HG02759 (cell line): ENCODE results near the gene TXNDC2.
A peak's percentile ranks its signal among the peaks of the same experiment; 100 is the strongest.
"Not testable (repeated sequence)": the region's sequence is repeated elsewhere in the genome, so short reads cannot be mapped to it uniquely, and the experiment has no call there.

ENCODE experiments used
- ATAC-seq: cut with Tn5 transposase; IDR thresholded peaks from one replicate; pipeline ENCODE4 v1.9.1; 2021; ENCODE audit warnings: mild to moderate bottlenecking, moderate library complexity; ENCODE audit not compliant: unreplicated experiment

Gene TXNDC2

DNA sequence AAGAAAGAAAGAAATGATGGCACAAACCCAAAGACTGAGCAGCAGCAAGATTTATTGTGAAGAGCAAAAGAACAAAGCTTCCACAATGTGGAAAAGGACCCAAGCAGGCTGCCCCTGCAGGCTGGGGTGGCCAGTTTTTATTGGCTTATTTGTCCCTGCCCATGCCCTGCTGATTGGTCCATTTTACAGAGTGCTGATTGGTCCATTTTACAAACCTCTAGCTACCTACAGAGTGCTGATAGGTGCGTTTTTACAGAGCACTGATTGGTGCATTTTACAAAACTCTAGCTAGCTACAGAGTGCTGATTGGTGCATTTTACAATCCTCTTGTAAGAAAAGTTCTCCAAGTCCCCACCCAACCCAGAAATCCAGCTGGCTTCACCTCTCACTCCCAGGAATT lies 26.5 kb downstream of the TXNDC2 start:
- not testable (repeated sequence) for ATAC-seq

DNA sequence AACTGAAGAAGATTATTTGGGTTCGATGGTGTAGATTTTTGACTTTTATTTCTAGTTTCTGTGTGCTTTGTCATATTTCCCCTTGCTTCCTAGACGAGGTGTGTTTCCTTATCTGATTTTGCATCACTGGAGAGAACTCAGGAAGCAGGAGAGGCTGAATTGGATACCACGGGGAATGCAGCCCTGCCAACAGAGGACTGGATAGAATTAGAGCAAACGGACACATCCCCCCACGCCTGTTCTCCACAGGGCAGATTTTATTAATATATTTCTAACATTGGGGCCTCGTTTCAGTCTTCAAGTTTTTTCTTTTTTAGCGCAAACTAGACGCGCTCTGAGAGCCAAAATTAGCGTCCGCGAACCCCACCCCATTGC lies 27.4 kb downstream of the TXNDC2 start:
- ATAC-seq, result no peak

DNA sequence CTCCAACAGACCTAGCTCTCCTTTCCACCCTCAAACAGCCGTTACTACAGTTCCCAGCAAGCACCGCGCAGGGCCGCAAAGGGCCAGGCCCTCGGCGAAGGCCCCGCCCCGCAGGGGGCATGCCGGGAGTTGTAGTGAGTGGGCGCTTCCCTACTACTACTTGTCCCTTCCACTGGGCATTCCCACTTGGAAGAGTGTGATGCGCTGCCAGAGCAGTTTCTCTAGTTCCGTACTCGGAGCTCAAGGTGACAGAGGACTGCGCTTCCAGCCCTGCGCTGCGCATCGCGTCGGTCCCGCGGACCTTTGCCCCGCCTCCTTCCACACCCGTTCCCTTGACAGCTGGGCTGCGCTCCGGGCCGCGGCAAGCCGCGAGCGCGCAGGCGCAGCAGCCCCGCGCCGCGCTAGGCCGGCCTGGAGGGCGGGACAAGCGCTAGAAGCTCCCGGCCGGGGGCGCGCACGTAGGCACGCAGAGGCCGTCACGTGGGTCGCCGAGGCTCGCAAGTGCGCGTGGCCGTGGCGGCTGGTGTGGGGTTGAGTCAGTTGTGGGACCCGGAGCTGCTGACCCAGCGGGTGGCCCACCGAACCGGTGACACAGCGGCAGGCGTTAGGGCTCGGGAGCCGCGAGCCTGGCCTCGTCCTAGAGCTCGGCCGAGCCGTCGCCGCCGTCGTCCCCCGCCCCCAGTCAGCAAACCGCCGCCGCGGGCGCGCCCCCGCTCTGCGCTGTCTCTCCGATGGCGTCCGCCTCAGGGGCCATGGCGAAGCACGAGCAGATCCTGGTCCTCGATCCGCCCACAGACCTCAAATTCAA lies 28.0 kb downstream of the TXNDC2 start, which contains the start of gene VAPA:
VAPA (plus strand) TSS at position 491 of the 808 bp plus-strand sequence; CDS start at position 732, 241 bp downstream.
- ATAC-seq, result peak; percentile 85

DNA sequence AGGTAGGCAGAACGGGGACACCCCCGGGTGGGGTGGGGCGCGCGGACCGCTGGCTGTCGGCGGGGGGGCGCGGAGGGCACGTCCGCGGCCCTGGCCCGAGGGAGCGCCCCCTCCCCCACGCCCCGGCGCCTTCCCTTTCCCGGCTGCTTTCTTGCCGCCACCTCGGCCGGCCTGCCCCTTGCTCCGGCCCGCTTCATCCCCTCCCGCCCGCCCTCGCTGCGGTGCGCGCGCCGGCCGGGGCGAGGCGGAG lies 28.5 kb downstream of the TXNDC2 start:
- no peak for ATAC-seq

DNA sequence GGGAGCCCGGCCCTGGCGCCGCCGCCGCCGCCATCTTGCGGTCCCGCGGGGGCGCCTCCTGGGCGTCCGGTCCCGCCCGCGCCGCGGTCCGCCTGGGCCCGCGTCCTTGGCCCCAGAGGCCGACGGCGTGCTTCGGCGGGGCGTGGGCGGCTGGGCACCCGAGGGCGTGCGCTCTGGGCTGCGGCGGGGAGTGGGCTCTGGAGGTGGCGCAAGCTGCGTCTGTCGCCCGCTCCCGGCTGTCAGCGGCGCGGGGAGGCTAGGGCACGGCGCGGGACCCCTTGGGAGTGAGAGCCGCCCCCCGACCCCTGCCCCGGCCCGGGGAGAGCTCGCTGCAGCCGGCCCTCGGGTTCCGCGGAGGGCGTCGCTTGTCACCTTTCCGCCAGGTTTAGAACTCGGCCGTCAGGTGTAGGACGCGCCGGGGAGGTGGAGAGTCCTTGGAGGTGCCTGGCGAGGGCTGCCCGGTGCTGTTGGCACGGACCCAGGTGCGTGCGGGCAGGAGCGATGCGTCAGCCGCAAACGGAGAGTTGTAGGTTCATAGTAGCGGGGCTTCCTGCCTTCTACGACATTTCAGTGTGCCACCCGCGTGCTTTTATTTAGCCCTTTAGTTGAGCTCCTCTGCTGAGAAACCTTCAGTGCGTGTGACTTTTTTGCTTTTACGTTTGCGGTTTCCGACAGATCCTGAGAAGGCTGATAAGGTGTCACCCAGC lies 29.0 kb downstream of the TXNDC2 start:
- ATAC-seq, result peak; percentile 40

DNA sequence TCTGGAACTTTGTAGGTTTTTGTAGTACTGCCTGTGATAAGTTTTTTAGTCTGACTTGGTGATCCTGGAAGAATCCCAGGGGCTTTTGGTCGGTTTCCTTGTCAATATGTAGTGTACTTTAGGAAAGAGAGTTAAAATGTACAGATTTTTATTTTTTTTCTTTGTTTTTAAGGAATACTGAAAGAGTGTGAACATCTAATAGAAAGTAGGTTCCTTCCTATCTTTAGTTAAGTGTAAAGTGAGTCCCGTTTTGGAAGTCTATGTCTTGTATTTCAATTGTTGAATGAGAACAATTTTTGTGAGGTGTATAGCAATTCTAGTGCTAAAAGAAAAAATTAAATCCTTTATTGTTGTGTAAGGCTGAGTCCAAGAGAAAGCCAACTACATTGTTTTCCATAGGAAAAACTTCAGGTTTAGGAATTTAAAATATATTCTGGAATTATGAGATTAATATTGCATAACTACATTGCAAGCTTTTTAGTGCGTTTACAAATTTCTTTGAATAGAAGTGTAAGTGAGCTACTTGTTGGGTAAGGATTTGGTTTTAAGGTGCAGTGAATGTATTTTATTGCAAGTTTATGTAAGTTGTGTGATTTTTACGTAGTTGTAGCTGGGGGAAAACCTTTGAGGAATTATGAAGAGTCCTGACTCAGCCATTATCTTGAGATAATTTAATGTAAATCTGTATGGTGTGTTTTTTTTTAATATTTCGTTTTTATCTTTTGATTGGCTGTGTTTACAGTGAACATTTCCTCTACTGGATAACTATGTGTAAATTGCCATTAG lies 29.7 kb downstream of the TXNDC2 start:
- ATAC-seq, result no peak

DNA sequence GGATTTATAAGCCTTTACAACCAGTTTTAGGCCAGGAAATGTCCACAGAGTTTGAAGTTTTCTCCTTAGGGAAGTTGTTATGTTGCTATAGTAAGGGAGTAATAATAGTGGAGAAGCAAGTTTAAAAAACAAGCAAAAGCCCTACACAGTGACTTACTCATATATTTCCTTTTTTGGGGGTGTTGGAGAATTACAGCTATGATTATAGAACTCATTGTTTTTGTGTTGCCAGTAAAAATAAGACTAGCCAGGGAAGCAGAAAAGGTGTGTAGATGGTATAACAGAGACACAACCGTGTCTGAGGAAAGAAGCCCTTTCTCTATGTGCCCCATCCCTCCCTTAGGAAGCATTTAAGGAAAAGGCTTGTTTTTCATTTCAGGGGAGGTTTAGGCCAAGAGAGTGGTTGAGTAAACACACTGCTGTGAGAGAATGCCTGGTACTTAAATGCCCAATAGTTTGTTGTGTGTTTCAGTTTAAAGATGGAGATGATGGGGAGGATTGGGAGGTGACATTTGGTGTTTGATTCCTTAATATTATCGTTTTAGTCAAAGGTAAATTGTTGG lies 30.4 kb downstream of the TXNDC2 start:
- ATAC-seq, result no peak

DNA sequence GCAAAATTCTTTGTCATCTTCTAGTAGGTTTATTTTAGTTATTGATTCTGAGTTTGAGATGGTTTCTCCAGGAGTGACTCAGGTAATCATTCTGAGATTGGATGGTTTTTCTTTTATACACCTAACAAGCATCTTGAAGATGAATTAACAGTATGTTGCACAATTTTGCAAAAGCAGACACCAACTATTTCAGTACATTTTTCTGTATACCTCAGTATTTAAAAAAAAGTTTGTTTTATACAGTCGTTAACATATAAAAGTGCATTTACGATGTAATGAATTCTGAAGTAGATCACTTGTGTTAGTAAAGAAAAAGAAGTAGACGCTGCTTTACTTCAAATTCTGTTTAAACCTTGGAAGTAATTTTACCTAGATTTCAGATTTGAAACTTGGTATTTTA lies 31.0 kb downstream of the TXNDC2 start:
- ATAC-seq, result no peak

DNA sequence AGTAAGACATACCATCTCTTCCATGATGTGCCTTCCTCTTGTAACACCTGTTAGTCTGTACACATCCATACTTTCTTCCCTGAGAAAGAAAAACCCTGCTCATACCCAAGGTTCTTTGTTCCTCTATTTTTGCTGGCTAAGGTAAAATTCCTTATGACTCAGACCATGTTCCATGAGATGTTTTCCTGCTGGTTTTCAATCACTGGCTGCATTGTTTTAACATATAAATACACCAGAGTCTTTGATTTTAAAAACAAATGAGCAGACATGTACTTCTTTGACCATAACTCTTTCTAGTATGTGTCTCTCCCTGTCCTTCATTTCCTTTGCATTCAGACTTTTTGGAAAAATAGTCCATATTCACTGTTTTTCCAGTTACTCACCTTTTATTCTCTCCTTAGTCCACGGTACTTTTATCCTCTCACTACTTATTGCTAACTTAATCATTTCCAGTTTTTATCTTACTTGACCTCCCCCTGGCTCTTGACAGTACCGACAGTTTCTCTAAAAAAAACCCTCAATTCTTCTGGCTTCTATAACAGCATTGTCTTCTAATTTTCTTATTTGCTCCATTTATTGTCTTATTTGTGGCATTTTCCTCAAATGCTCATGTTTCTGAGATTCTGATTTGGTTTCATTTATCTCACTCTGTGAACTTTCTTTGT lies 32.4 kb downstream of the TXNDC2 start:
- ATAC-seq, result no peak

DNA sequence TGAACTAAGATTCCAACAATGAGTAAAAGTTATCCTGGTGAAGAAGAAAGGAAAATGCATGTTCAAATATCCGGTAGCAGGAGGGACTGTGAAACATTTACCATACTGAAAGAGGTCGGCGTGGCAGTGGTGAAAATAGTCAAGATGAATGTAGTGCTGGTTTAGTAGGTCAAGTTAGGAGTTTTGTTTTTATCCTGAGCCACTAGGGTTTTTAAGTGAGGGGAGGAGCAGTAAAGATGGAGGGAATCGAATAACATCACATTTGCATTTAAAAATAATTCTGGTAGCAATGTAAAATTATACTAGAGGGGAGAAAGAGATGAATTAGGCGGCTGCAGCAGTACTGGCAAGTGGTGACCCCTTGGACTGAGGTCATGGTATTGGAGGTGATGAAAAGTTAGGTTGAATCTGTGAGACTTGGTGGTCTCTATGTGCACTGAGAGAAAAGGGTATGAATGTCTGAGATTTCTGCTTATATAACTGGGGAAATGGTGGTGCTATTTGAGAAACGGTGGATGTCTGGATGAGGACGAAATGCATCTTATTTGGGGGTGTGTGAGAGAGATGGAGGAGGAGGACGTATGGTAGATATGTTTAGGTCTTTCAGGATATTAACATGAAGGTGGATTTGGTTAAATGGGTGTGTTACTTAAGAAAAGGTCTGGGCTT lies 33.9 kb downstream of the TXNDC2 start:
- ATAC-seq, result no peak

DNA sequence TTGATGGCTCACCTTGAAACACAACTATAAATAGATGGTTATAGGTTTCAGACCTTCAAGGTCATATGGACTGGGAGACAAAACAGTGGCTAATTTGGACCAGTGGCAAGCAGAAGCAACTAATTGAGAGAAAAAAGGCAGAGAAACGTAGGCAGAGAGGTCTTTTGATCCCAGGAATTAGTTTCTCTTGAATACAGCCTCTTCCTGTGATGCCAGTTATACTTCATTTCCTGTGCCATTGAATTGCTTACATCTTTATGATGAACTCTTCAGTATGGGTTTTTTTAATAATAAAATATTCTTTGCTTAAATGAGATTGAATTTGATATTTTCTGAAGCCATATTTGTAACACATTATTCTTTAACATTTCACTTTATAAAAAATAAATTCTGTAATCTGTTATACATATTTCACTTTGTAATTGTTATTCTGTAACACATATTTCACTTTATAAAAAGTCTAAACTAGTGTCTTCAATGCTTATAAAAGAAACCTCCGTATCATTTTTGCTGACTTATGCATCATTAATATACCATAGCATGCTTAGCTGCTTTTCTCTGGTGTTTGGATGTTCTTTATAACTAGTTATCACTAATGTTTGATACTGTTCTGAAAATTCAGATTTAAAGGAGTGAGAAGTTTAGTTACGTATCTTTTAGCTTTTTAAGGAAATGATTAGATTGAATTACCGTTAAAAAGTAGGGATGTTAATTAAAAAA lies 37.0 kb downstream of the TXNDC2 start:
- no peak for ATAC-seq

DNA sequence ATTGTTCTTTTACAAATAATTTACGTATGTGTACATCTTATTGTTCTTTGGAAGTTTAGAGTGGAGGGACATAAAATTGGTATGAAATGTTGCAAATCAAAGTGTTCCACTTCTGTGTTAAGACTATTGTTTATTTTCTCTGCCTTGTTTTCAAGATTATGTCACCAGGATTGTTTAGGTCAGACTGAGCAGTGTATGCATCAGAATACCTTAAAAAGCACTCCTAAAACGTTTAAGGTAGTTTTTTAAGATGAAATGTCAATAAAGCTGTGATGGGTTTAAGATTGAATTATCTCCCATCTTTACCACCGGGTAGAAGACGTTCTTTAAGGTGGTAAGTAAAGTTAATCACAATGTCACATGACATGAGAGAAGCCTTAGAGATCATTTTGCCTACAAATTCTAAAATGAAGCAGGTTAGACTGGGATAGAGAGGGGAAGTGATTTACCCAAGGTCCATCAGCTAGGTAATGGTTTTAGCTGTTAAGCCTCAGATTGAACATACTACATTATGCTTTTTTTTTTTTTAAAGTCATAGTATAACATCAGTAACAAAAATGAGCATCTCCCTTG lies 38.7 kb downstream of the TXNDC2 start:
- no peak for ATAC-seq

DNA sequence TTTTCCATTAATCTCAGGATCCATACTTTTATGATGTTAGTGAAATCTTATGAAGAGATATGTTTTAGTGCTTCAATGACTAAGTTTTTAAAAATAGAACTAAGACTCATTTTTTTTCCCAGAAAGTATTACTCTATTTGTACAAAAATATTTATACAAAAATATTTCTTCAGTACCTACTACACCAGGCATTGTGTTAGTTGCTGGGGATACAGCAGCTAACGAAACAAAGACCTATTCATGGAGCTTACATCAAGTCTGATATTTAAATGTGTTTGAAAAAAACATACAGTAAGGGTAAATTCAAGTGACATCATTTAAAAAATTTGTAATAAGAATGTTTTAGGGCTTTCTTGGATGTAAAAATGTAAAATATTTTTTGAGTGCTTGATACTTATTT lies 39.6 kb downstream of the TXNDC2 start:
- no peak for ATAC-seq

DNA sequence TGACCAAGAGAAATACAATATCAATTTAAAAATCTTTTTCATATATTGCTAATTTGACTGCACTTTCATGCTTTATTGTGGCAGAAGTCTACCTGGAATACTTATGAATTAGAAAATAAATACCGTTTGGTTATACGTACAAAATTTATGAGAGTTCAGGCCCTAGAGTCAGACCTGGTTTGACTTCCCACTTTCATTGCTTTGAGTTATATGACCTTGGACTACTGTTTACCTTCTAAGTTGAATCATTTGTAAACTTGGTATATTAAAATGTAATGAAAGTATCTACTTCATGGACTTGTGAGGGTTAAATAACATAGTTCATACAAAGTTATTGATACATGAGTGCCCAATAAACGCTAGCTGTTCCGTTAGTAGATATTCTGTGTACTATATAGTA lies 40.0 kb downstream of the TXNDC2 start:
- no peak for ATAC-seq

DNA sequence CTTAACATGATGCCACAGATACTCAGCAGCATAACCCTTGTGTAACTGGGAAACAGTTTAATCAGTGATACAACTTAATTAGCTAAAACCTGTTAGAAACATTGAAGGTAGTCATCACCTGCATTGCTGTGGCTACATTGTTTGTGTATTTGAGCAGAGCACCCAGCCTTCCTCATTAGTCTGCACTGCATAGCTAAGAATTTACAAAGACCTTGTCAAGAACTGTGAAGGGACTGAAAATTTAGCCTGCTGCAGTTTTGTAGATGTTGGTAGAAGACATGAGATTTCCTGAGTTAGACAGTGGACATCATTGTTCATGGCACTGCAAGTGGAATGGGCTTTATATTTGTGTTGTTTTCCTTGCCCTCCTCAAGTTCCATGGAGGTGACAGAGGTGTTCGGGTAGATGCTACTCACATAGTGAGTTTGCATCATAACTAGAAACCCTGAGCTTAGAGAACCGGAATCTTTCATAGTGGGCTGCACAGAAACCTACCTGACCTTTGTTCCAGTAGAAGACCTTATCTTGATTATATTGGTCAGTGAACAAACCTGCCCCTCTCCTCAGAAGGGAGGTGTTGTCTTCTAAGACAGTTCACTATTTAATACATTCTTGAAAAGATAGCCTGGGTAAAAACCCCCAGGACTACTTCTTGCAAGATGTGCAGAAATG lies 40.6 kb downstream of the TXNDC2 start:
- ATAC-seq, result peak; percentile 59

DNA sequence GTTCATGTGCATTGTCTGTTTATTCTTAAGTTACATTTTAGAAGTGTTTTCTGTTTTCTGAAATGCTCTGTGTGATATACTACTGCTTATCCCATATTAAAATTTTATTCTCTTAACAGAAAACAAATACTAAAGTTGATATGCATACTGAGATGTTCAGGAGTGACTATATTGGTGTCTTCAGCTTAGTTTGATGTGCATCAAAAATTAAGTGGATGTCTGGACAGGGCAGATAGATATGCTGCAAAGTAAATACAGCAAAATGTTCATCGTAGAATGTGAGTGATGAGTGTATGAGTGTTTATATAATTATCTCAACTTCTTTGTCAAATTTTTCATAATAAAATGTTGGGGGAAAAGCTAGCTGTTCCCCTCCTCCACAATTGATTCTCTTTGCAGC lies 41.2 kb downstream of the TXNDC2 start:
- ATAC-seq, result no peak

DNA sequence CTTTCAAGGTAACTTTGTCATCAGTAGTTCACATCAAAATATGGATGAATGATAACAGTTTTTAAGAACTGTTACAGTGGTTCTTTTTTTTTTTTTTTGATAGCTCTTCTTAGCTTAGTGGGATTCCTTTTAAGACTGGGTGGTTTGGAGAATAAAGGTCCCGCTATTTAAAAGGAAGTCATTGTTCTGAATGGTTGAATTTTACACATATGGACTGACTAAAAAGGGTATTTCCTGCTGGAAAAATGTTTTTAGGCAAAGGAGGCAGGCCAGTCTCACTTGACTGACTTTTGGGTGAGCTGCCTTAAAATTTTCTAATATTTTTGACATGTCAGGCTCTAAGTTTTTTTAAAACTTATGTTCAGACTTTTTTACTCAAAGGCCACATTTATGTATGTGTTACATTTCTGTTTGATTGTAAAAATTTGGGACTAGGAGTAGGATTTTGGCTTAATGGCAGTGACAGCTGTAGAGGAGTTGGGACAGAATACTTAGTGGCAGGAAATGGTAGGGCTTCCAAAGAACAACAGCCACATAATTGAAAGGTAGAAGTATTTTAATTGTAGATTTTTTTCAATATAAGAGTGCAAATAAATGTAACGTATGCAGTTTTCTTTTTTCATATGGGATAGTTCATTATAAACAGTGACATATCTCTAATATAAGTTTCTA lies 41.8 kb downstream of the TXNDC2 start:
- ATAC-seq, result no peak

DNA sequence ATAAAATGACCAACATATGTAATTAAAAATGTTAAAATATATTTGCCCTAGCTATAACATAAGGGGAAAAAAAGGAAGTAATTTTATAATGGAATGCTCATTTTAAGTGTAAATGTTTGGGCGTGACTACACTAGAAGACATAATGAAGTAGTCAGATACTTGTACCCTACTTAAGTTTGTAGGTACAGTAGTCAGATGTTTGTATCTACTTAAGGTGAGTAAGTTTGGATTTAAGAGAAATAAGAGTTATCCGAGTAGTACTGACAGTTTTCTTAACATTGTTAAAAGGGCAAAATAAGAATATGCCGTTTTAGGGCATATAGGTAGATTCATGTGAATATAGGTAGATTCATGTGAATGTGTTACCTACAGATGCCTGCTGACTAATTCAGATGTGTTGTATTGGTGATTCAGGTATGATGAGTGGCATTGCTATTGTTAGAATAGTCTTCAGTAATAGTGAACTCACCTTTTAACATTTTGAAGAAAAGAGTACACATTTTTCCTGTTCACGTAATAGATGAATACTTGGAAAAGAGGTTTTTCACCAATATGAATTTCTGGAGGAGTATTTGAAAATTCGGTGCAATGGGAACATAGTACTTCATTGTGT lies 43.0 kb downstream of the TXNDC2 start:
- no peak for ATAC-seq
